GM19035 (cell line): ENCODE measurements around the gene FAM180A.
"Not testable (repeated sequence)": the region's sequence is repeated elsewhere in the genome, so short reads cannot be mapped to it uniquely, and the experiment has no call there.

Experiments used
- ATAC-seq: cut with Tn5 transposase; IDR thresholded peaks from one replicate; pipeline ENCODE4 v1.9.1; 2021; ENCODE audit not compliant: unreplicated experiment

FAM180A gene

GRCh38 chr7:135748770-135749169 lies at the start of gene FAM180A:
Gene FAM180A (minus strand): TSS chr7:135748813. CDS start chr7:135748580, 233 bp downstream.
- no peak for ATAC-seq

- no peak for ATAC-seq
Observed at GRCh38 chr7:135798095-135798494, 49.5 kb upstream of the FAM180A start.

- ATAC-seq: no peak
Observed at GRCh38 chr7:135795846-135796570, 47.4 kb upstream of the FAM180A start.

GRCh38 chr7:135793841-135794240 lies 45.2 kb upstream of the FAM180A start:
- no peak for ATAC-seq

- ATAC-seq: no peak
Observed at GRCh38 chr7:135792866-135793265, 44.3 kb upstream of the FAM180A start.

GRCh38 chr7:135792363-135792668 lies 43.7 kb upstream of the FAM180A start:
- no peak for ATAC-seq

GRCh38 chr7:135791543-135792362 lies 43.1 kb upstream of the FAM180A start:
- ATAC-seq: no peak

GRCh38 chr7:135790371-135790977 lies 41.9 kb upstream of the FAM180A start:
- no peak for ATAC-seq

- no peak for ATAC-seq
Observed at GRCh38 chr7:135789956-135790355, 41.3 kb upstream of the FAM180A start.

- no peak for ATAC-seq
Observed at GRCh38 chr7:135789431-135789830, 40.8 kb upstream of the FAM180A start.

- no peak for ATAC-seq
Observed at GRCh38 chr7:135786911-135787310, 38.3 kb upstream of the FAM180A start.

- ATAC-seq: no peak
Observed at GRCh38 chr7:135785065-135785464, 36.5 kb upstream of the FAM180A start.

- no peak for ATAC-seq
Observed at GRCh38 chr7:135784013-135784412, 35.4 kb upstream of the FAM180A start.

GRCh38 chr7:135782801-135783200 lies 34.2 kb upstream of the FAM180A start:
- ATAC-seq: no peak

- no peak for ATAC-seq
Observed at GRCh38 chr7:135782377-135782776, 33.8 kb upstream of the FAM180A start.

- no peak for ATAC-seq
Observed at GRCh38 chr7:135777626-135778398, 29.2 kb upstream of the FAM180A start.

GRCh38 chr7:135775915-135776314 lies 27.3 kb upstream of the FAM180A start:
- ATAC-seq: not testable (repeated sequence)

- ATAC-seq: no peak
Observed at GRCh38 chr7:135775230-135775629, 26.6 kb upstream of the FAM180A start.

GRCh38 chr7:135774284-135774683 lies 25.7 kb upstream of the FAM180A start:
- no peak for ATAC-seq

GRCh38 chr7:135773464-135773863 lies 24.9 kb upstream of the FAM180A start:
- no peak for ATAC-seq

GRCh38 chr7:135772639-135773222 lies 24.1 kb upstream of the FAM180A start:
- ATAC-seq: no peak
